ENCODE data around the gene TFDP1. TPM values are rescaled to one million over a fixed set of nuclear protein-coding genes. Genes with fewer than 3 reads are reported as not detected.

TFDP1 gene
- total RNA-seq, 2 donors from 2014 or later, result 50.1 to 62.4 TPM

DNA sequence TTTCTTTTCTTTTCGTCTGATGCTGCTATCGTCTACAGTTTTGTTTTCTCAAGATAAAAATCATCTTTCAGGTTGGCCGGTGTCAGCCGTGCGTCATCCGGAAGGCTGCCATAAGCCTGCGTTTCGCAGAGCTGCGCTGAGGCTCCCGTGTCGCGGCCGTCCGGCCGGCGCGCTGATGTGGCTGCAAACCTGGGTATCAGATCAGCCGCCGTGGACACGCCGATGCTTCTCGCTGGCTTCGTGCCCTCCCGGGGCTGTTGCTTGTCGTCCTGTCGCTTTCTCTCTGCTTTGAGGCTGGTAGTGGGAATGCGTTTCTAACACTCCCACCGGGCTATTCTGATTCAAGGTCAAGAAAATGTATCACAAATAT is 45.9 kb upstream of the TFDP1 start:
- no peaks in the 10 kb centered on the region for H3K36me3 ChIP-seq
- no peaks in the 10 kb centered on the region for H3K4me1 ChIP-seq (replicated peaks)
- H3K27ac ChIP-seq, result no peak overlapping the region
- no peaks in the 10 kb centered on the region for H3K9me3 ChIP-seq
- no peak overlapping the region for H3K4me3 ChIP-seq
- 42% methylated on average over 28 of the region's 28 CpGs for WGBS
- intact Hi-C loops (cut with DNase I), result no loop called here
- H3K27me3 ChIP-seq (replicated peaks; ENCODE audit: insufficient read depth), result no peaks in the 10 kb centered on the region
- peak; percentile 50 for DNase-seq (ENCODE audit: low spot score)
- no peak for TF ChIP-seq POLR2AphosphoS5 (IDR thresholded peaks at IDR 0.05)
- TF ChIP-seq POLR2A (IDR thresholded peaks at IDR 0.05), result no peak
- no peak for TF ChIP-seq CTCF (IDR thresholded peaks at IDR 0.05)

DNA sequence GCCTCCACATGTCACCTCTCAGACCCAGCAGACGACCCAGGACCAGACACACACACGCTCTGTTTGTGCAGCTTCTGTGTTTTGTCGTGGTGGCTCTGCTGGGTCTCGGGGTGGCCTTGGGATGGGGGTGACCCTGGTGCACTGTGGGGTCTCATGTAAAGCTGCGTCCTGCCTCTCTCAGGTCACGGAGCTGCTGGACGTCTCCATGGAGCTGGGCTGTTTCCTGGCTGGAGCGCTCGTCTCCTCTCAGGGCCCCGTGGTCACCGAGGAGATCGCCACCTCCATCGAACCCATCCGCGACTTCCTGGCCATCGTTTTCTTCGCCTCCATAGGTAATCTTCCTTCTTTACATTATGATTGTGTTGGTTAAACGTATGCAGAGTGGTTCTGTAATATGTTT is 45.4 kb upstream of the TFDP1 start:
- H3K27ac ChIP-seq, result no peak overlapping the region
- no peaks in the 10 kb centered on the region for H3K36me3 ChIP-seq
- H3K9me3 ChIP-seq, result no peaks in the 10 kb centered on the region
- no peak for DNase-seq (ENCODE audit: low spot score)
- no peak overlapping the region for H3K4me3 ChIP-seq
- H3K4me1 ChIP-seq (replicated peaks), result no peaks in the 10 kb centered on the region
- TF ChIP-seq CTCF (IDR thresholded peaks at IDR 0.05), result no peak
- TF ChIP-seq POLR2AphosphoS5 (IDR thresholded peaks at IDR 0.05), result no peak
- no peak for TF ChIP-seq POLR2A (IDR thresholded peaks at IDR 0.05)
- H3K27me3 ChIP-seq (replicated peaks; ENCODE audit: insufficient read depth), result no peaks in the 10 kb centered on the region
- intact Hi-C loops (cut with DNase I), result no loop called here
- 95% methylated on average over 18 of the region's 18 CpGs for WGBS

GRCh38 chr13:113539822-113540221 is 44.7 kb upstream of the TFDP1 start:
- WGBS, result 89% methylated on average over 15 of the region's 15 CpGs
- H3K36me3 ChIP-seq, result no peaks in the 10 kb centered on the region
- no peak overlapping the region for H3K4me3 ChIP-seq
- no peak for DNase-seq (ENCODE audit: low spot score)
- no peaks in the 10 kb centered on the region for H3K4me1 ChIP-seq (replicated peaks)
- H3K9me3 ChIP-seq, result no peaks in the 10 kb centered on the region
- TF ChIP-seq CTCF (IDR thresholded peaks at IDR 0.05) (no peak), POLR2A (IDR thresholded peaks at IDR 0.05) (no peak), POLR2AphosphoS5 (IDR thresholded peaks at IDR 0.05) (no peak)
- intact Hi-C loops (cut with DNase I), result no loop called here
- H3K27ac ChIP-seq, result no peak overlapping the region
- H3K27me3 ChIP-seq (replicated peaks; ENCODE audit: insufficient read depth), result no peaks in the 10 kb centered on the region

GRCh38 chr13:113540523-113540922 is 44.0 kb upstream of the TFDP1 start:
- no peak for TF ChIP-seq POLR2A (IDR thresholded peaks at IDR 0.05)
- TF ChIP-seq POLR2AphosphoS5 (IDR thresholded peaks at IDR 0.05), result no peak
- no peak for TF ChIP-seq CTCF (IDR thresholded peaks at IDR 0.05)
- intact Hi-C loops (cut with DNase I), result no loop called here
- H3K4me1 ChIP-seq (replicated peaks), result no peaks in the 10 kb centered on the region
- H3K27me3 ChIP-seq (replicated peaks; ENCODE audit: insufficient read depth), result no peaks in the 10 kb centered on the region
- no peak for DNase-seq (ENCODE audit: low spot score)
- H3K36me3 ChIP-seq, result no peaks in the 10 kb centered on the region
- WGBS, result 83% methylated on average over 10 of the region's 10 CpGs
- no peaks in the 10 kb centered on the region for H3K9me3 ChIP-seq
- no peak overlapping the region for H3K4me3 ChIP-seq
- no peak overlapping the region for H3K27ac ChIP-seq

GRCh38 chr13:113542751-113543424 is 41.7 kb upstream of the TFDP1 start:
- no peaks in the 10 kb centered on the region for H3K36me3 ChIP-seq
- H3K27me3 ChIP-seq (replicated peaks; ENCODE audit: insufficient read depth), result no peaks in the 10 kb centered on the region
- DNase-seq (ENCODE audit: low spot score), result no peak
- no peak overlapping the region for H3K4me3 ChIP-seq
- no peaks in the 10 kb centered on the region for H3K9me3 ChIP-seq
- no peaks in the 10 kb centered on the region for H3K4me1 ChIP-seq (replicated peaks)
- WGBS, result 74% methylated on average over 18 of the region's 21 CpGs
- intact Hi-C loops (cut with DNase I), result no loop called here
- TF ChIP-seq POLR2AphosphoS5 (IDR thresholded peaks at IDR 0.05) (no peak), CTCF (IDR thresholded peaks at IDR 0.05) (no peak), POLR2A (IDR thresholded peaks at IDR 0.05) (no peak)
- H3K27ac ChIP-seq, result no peak overlapping the region
